Measurements from ENCODE around the gene PEX1.

PEX1 gene

GRCh38 chr7:92534572-92534971 is 6.3 kb upstream of the PEX1 start (continued):
- TF ChIP-seq ZNF692 (tag by site-specific recombination; IDR thresholded peaks at IDR 0.05) (0 out of 2 replicates have a peak, but pooled peaks have one; percentile 30), ZNF324 (tag by site-specific recombination; IDR thresholded peaks at IDR 0.05) (peak; percentile 63; the same call in 1 of the 2 replicates), INSM2 (tag by site-specific recombination; IDR thresholded peaks at IDR 0.05) (peak; percentile 71), ZNF121 (tag by site-specific recombination; IDR thresholded peaks at IDR 0.05) (no peak), ZNF2 (tag by site-specific recombination; IDR thresholded peaks at IDR 0.05) (peak; percentile 85), ZXDB (tag by site-specific recombination; IDR thresholded peaks at IDR 0.05) (peak; percentile 88), KLF17 (tag by site-specific recombination; IDR thresholded peaks at IDR 0.05) (no peak), ZNF366 (tag by site-specific recombination; conservative IDR thresholded peaks at IDR 0.05) (no peak; the same call in 1 of the 2 replicates), HOXD13 (CRISPR knock-in tag; IDR thresholded peaks at IDR 0.05; ENCODE audit: borderline replicate concordance) (no peak), ZNF214 (tag by site-specific recombination; IDR thresholded peaks at IDR 0.05; ENCODE audit: borderline replicate concordance) (no peak), ZIC2 (tag by site-specific recombination; IDR thresholded peaks at IDR 0.05) (peak; percentile 68), ZNF350 (tag by site-specific recombination; IDR thresholded peaks at IDR 0.05) (no peak), KLF1 (tag by site-specific recombination; IDR thresholded peaks at IDR 0.05) (no peak), ZNF19 (tag by site-specific recombination; IDR thresholded peaks at IDR 0.05; ENCODE audit: low read depth) (0 out of 2 replicates have a peak, but pooled peaks have one; percentile 33), ZNF157 (tag by site-specific recombination; IDR thresholded peaks at IDR 0.05) (no peak), ATF2 (tag by site-specific recombination; IDR thresholded peaks at IDR 0.05; ENCODE audit: low read depth) (peak; percentile 80), IKZF3 (tag by site-specific recombination; IDR thresholded peaks at IDR 0.05) (peak; percentile 86), ZNF585B (tag by site-specific recombination; IDR thresholded peaks at IDR 0.05) (no peak), ZBTB7A (tag by site-specific recombination; IDR thresholded peaks at IDR 0.05; ENCODE audit: low read depth) (no peak), ZSCAN16 (tag by site-specific recombination; IDR thresholded peaks at IDR 0.05) (peak; percentile 74), SCRT2 (tag by site-specific recombination; IDR thresholded peaks at IDR 0.05) (no peak), ZNF280C (tag by site-specific recombination; IDR thresholded peaks at IDR 0.05) (no peak), ZNF132 (tag by site-specific recombination; IDR thresholded peaks at IDR 0.05; ENCODE audit: borderline replicate concordance) (no peak), ZNF571 (tag by site-specific recombination; IDR thresholded peaks at IDR 0.05) (no peak), ZNF768 (tag by site-specific recombination; IDR thresholded peaks at IDR 0.05) (no peak), HOXC10 (CRISPR knock-in tag; IDR thresholded peaks at IDR 0.05) (no peak), ZNF184 (tag by site-specific recombination; IDR thresholded peaks at IDR 0.05) (0 out of 2 replicates have a peak, but pooled peaks have one; percentile 29), ZNF645 (tag by site-specific recombination; IDR thresholded peaks at IDR 0.05) (no peak), OVOL3 (tag by site-specific recombination; IDR thresholded peaks at IDR 0.05) (0 out of 2 replicates have a peak, but pooled peaks have one; percentile 61), ZNF76 (tag by site-specific recombination; IDR thresholded peaks at IDR 0.05; ENCODE audit: borderline replicate concordance, low read depth) (0 out of 2 replicates have a peak, but pooled peaks have one; percentile 21), ZNF514 (tag by site-specific recombination; IDR thresholded peaks at IDR 0.05) (no peak), ZNF426 (tag by site-specific recombination; IDR thresholded peaks at IDR 0.05) (no peak)
